Gastroesophageal sphincter (tissue), 4 donors: Measurements from ENCODE around the gene SCRN2. TPM values are rescaled to one million over a fixed set of nuclear protein-coding genes. Genes with fewer than 3 reads are reported as not detected.

Experiments used
- ATAC-seq: fragments of 150-250 bp; one replicate; pipeline ENCODE4 v1.9.1; 2016; ENCODE audit warnings: mild to moderate bottlenecking, moderate library complexity
- H3K27ac ChIP-seq, 4 donors: fragments of 200-600 bp; sonication (generic) in 3 of 4; 1 replicate in 3 of 4; 2 replicates in 1 of 4; pipeline ENCODE4 v1.5.1; 2016 to 2019
- H3K27me3 ChIP-seq: fragments of 200-600 bp; sonication (generic); one replicate; pipeline ENCODE4 v1.5.1; 2019
- H3K36me3 ChIP-seq, 2 donors: fragments of 200-600 bp; sonication (generic); one replicate each; pipeline ENCODE4 v1.5.1; 2019; ENCODE audit warnings: control low read depth in 1 of 2
- H3K4me1 ChIP-seq, 3 donors: fragments of 200-600 bp; sonication (generic); 1 replicate in 2 of 3; 2 replicates in 1 of 3; pipeline ENCODE4 v1.5.1; 2016 to 2019; ENCODE audit warnings: control low read depth in 2 of 3
- H3K4me3 ChIP-seq, 2 donors: fragments of 200-600 bp; sonication (generic); one replicate each; pipeline ENCODE4 v1.5.1; 2019; ENCODE audit warnings: mild to moderate bottlenecking in 1 of 2, moderate library complexity in 1 of 2
- H3K9me3 ChIP-seq, 3 donors: fragments of 200-600 bp; sonication (generic); one replicate each; pipeline ENCODE4 v1.5.1; 2017 to 2019; ENCODE audit warnings: control low read depth in 2 of 3
- EP300 ChIP-seq: sonication (generic); formaldehyde crosslinking; IDR thresholded peaks from one replicate; pipeline ENCODE4 v1.6.1; 2017; ENCODE audit warnings: antibody characterized with exemption, mild to moderate bottlenecking
- POLR2A ChIP-seq, 2 donors: fragments of 450-650 bp; IDR thresholded peaks; one replicate each; pipeline ENCODE4 v1.6.1; 2017; ENCODE audit warnings: antibody characterized with exemption in 2 of 2, mild to moderate bottlenecking in 2 of 2, moderate library complexity in 1 of 2
- POLR2AphosphoS5 ChIP-seq: sonication (generic); formaldehyde crosslinking; IDR thresholded peaks from one replicate; pipeline ENCODE4 v1.6.1; 2017; ENCODE audit warnings: antibody characterized with exemption
- WGBS, 2 donors: methylation state at CpG; one replicate each; pipeline ENCODE4 v1.1.5; 2018; ENCODE audit warnings: low coverage in 1 of 2; 5-methylcytosine and 5-hydroxymethylcytosine counted together
- total RNA-seq, 4 donors: library from RNA; depleted of rRNA; stranded (reverse); fragments of >200 nt; gene quantifications; one replicate each; pipeline ENCODE4 v1.1.0, GENCODE V29; 2016
- TF ChIP-seq, protein P1 (sequence below), 4 experiments: fragments of 200-600 bp in 2 of 4; fragments of 450-650 bp in 2 of 4; sonication (generic) in 1 of 4; IDR thresholded peaks; one replicate each; pipeline ENCODE4 v1.5.1; 2017 to 2019; ENCODE audit warnings: antibody characterized with exemption in 4 of 4, mild to moderate bottlenecking in 2 of 4, moderate library complexity in 2 of 4

SCRN2 gene
- total RNA-seq, 4 donors from 2014 or later = 17.4 to 28.9 (median 21.8) TPM

- peaks cover 80% of the 10 kb centered on the region for H3K27me3 ChIP-seq
- H3K4me1 ChIP-seq = peaks cover 0 to 46% (median 9%) of the 10 kb centered on the region in 3 donors
- no peaks in the 10 kb centered on the region for H3K9me3 ChIP-seq
- no peak for ATAC-seq
- WGBS, 2 donors = 13% methylated on average over 3 of the region's 71 CpGs; no CpG with 5 or more reads in 1 of the 2 donors
- H3K27ac ChIP-seq = no peak overlapping the region
- no peak overlapping the region for H3K4me3 ChIP-seq
- no peak for TF ChIP-seq POLR2A (IDR thresholded peaks at IDR 0.05)
- TF ChIP-seq POLR2AphosphoS5 = no peak
- TF ChIP-seq EP300 = no peak
- TF ChIP-seq, protein P1, sequence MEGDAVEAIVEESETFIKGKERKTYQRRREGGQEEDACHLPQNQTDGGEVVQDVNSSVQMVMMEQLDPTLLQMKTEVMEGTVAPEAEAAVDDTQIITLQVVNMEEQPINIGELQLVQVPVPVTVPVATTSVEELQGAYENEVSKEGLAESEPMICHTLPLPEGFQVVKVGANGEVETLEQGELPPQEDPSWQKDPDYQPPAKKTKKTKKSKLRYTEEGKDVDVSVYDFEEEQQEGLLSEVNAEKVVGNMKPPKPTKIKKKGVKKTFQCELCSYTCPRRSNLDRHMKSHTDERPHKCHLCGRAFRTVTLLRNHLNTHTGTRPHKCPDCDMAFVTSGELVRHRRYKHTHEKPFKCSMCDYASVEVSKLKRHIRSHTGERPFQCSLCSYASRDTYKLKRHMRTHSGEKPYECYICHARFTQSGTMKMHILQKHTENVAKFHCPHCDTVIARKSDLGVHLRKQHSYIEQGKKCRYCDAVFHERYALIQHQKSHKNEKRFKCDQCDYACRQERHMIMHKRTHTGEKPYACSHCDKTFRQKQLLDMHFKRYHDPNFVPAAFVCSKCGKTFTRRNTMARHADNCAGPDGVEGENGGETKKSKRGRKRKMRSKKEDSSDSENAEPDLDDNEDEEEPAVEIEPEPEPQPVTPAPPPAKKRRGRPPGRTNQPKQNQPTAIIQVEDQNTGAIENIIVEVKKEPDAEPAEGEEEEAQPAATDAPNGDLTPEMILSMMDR (IDR thresholded peaks at IDR 0.05) = peak in 1 of 4 experiments; percentile 29
- no peaks in the 10 kb centered on the region for H3K36me3 ChIP-seq
These were observed 6.5 kb upstream of the SCRN2 start for GRCh38 chr17:47847341-47848197.

- H3K27me3 ChIP-seq = peaks cover 73% of the 10 kb centered on the region
- no peak for ATAC-seq
These were observed 5.8 kb upstream of the SCRN2 start for GRCh38 chr17:47846716-47847340.

DNA sequence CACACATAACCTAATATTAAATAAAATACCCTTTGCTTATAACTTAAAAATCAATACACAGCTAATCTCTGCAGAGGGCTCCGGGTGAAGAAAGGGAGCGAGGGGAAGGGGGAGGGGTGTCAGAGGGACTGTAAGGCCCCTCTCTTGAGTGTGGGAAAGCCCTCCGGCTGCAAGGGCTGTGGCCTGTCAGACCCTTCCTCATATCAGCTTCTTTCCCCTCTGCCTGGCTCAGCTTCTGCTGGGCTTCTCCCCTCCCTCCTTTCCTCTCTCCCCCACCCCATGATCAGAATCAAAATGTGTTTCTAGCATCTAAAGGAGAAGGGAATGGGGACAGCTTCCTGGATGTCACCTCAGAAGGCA lies 4.6 kb upstream of the SCRN2 start:
- Histone ChIP-seq H3K9me3 (no peaks in the 10 kb centered on the region), H3K27me3 (peaks cover 61% of the 10 kb centered on the region), H3K36me3 (no peaks in the 10 kb centered on the region), H3K27ac (no peak overlapping the region), H3K4me3 (no peak overlapping the region), H3K4me1 (peaks cover 0 to 41% (median 1%) of the 10 kb centered on the region in 3 donors)
- TF ChIP-seq POLR2A (IDR thresholded peaks at IDR 0.05) (no peak), POLR2AphosphoS5 (no peak), EP300 (no peak)
- TF ChIP-seq, protein P1 (IDR thresholded peaks at IDR 0.05) = no peak
- WGBS, 2 donors = 20 to 64% methylated on average over 1 to 3 of the region's 3 CpGs
- ATAC-seq = no peak

More at GRCh38 chr17:47846716-47847340, 5.8 kb upstream of the SCRN2 start:
- H3K4me3 ChIP-seq = no peak overlapping the region
- 10 to 12% methylated on average over 4 to 13 of the region's 31 CpGs for WGBS, 2 donors
- H3K36me3 ChIP-seq = no peaks in the 10 kb centered on the region
- no peaks in the 10 kb centered on the region for H3K9me3 ChIP-seq
- TF ChIP-seq POLR2A (IDR thresholded peaks at IDR 0.05) = no peak
- no peak for TF ChIP-seq POLR2AphosphoS5
- TF ChIP-seq, protein P1 (IDR thresholded peaks at IDR 0.05) = no peak
- TF ChIP-seq EP300 = no peak
- H3K27ac ChIP-seq = no peak overlapping the region
- peaks cover 0 to 42% (median 9%) of the 10 kb centered on the region in 3 donors for H3K4me1 ChIP-seq

DNA sequence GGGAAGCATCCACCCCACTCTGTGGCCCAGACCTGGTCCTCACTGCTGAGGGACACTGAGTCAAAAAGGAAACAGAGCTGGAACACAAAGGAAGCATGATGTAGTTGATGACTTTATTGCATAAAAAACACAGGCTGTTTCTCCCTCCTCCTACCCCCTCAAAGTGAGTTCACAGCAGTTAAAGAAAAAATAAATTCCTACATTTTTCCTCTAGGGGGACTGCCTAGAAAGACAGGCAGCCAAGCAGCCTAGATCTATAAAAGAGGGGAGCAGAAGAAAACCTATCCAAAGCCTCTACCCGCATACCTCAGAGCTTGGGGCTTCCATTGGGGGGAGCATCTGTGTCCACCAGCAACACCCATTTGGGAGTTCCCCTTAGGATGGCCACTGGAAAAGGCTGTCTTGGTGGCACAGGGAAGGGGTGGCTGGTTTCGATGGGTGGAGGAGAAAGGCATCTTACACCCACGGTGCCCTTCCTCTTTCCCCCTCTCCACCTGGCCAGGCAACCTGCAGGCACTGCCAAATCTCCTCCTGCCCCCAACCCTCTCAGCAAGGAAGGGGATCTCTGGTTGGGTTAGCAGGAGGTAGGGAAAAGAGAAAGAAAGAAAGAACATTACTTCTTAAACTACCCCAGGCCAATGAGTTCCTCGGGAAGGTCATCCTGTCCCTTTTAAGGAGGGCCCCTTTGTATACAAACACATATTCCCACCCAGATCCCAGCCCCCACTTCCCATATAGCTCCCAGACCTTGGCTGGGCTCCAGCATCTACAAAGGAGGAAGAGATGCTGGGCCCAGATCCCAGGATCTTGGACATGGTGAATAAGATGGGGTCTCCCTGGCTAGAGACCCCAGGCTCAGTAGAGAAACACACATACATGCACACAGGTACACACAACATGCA lies 4.0 kb upstream of the SCRN2 start:
- Histone ChIP-seq H3K27ac (no peak overlapping the region), H3K9me3 (no peaks in the 10 kb centered on the region), H3K27me3 (peaks cover 55% of the 10 kb centered on the region), H3K4me1 (peaks cover 0 to 43% (median 5%) of the 10 kb centered on the region in 3 donors), H3K4me3 (no peak overlapping the region), H3K36me3 (no peaks in the 10 kb centered on the region)
- no peak for ATAC-seq
- 42 to 49% methylated on average over 2 to 3 of the region's 4 CpGs for WGBS, 2 donors
- TF ChIP-seq POLR2A (IDR thresholded peaks at IDR 0.05) (no peak), EP300 (no peak), POLR2AphosphoS5 (no peak)
- TF ChIP-seq, protein P1 (IDR thresholded peaks at IDR 0.05) = no peak
